ENCODE data around the gene GNAQ.

DNA sequence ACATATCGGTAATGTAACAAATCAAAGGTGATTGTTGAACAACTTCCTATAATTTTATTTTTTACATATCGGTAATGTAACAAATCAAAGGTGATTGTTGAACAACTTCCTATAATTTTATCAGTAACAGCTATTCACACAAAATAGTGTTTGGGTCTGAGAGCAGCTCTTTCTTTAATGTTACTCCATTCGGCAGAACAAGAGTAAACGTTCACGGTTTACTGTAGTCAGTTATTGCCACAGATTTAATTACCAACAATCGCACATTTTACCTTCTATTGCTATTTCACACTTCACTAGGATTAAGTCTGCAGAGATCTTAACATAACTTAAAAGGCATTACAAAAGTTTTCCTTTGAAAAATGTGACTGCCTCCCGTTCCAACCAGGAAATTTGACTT, 6.4 kb downstream of the GNAQ start:
- TF ChIP-seq, protein P1, sequence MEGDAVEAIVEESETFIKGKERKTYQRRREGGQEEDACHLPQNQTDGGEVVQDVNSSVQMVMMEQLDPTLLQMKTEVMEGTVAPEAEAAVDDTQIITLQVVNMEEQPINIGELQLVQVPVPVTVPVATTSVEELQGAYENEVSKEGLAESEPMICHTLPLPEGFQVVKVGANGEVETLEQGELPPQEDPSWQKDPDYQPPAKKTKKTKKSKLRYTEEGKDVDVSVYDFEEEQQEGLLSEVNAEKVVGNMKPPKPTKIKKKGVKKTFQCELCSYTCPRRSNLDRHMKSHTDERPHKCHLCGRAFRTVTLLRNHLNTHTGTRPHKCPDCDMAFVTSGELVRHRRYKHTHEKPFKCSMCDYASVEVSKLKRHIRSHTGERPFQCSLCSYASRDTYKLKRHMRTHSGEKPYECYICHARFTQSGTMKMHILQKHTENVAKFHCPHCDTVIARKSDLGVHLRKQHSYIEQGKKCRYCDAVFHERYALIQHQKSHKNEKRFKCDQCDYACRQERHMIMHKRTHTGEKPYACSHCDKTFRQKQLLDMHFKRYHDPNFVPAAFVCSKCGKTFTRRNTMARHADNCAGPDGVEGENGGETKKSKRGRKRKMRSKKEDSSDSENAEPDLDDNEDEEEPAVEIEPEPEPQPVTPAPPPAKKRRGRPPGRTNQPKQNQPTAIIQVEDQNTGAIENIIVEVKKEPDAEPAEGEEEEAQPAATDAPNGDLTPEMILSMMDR (conservative IDR thresholded peaks at IDR 0.05), result no peak
- TF ChIP-seq ZFX (IDR thresholded peaks at IDR 0.05), result no peak
